Testis (tissue), 2 donors: Measurements from ENCODE around the gene EXOC7.

ENCODE experiments used
- CTCF ChIP-seq, 3 experiments: fragments of 450-650 bp in 2 of 3; fragments of 200-600 bp in 1 of 3; sonication (generic) in 1 of 3; IDR thresholded peaks; one replicate each; pipeline ENCODE4 v1.5.1; 2016 to 2019; ENCODE audit warnings: antibody characterized with exemption in 3 of 3, mild to moderate bottlenecking in 2 of 3, moderate library complexity in 1 of 3
- POLR2A ChIP-seq: fragments of 450-650 bp; IDR thresholded peaks from one replicate; pipeline ENCODE4 v1.6.1; 2017; ENCODE audit warnings: antibody characterized with exemption, mild to moderate bottlenecking, moderate library complexity

GRCh38 chr17:76076765-76077583, 26.6 kb downstream of the EXOC7 start:
- no peak for TF ChIP-seq CTCF (IDR thresholded peaks at IDR 0.05)
- TF ChIP-seq POLR2A: no peak
